SH-SY5Y (cell line): Measurements from ENCODE around the gene HAUS1.

ENCODE experiments used
- GATA2 ChIP-seq: IDR thresholded peaks from 2 replicates; pipeline ENCODE4 v1.6.1; 2011; ENCODE audit warnings: mild to moderate bottlenecking, low read depth, low read length
- GATA3 ChIP-seq: IDR thresholded peaks from 2 replicates; pipeline ENCODE4 v1.6.1; 2011; ENCODE audit warnings: low read depth, mild to moderate bottlenecking, low read length, moderate library complexity

DNA sequence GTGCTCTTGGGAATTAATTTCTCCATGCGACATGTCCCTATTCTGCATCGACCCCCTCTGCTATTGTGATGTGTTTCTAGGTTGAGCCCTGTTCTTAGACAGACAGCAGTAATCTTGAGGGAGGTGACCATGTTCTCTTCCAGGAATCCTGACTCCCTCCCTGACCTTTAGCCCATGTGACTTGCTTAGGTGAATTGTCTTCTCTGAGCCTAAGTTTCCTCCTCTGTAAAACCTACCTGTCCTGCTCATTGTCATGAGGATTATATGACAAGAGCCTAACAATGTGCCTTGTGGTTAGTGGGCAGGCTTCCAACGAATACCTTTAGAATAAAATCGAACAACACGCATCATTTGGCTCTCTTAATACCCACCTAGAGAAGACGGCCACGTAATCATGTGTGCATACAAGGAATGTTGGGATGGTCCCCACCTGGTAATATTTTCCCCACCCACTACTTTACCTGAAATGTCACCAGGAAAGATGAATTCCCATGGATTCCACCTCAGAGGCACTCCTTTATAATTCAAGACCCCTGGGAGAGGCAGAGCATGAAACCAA is 59.8 kb downstream of the HAUS1 start:
- TF ChIP-seq GATA2 = no peak
- no peak for TF ChIP-seq GATA3
